Gastroesophageal sphincter (tissue), 4 donors: ENCODE data around the gene SEPTIN1. TPM values are rescaled to one million over a fixed set of nuclear protein-coding genes. Genes with fewer than 3 reads are reported as not detected.
"Not testable (repeated sequence)": the region's sequence is repeated elsewhere in the genome, so short reads cannot be mapped to it uniquely, and the experiment has no call there.

Source experiments
- ATAC-seq: fragments of 150-250 bp; one replicate; pipeline ENCODE4 v1.9.1; 2016; ENCODE audit warnings: mild to moderate bottlenecking, moderate library complexity
- H3K27ac ChIP-seq, 4 donors: fragments of 200-600 bp; sonication (generic) in 3 of 4; 1 replicate in 3 of 4; 2 replicates in 1 of 4; pipeline ENCODE4 v1.5.1; 2016 to 2019
- H3K27me3 ChIP-seq: fragments of 200-600 bp; sonication (generic); one replicate; pipeline ENCODE4 v1.5.1; 2019
- H3K36me3 ChIP-seq, 2 donors: fragments of 200-600 bp; sonication (generic); one replicate each; pipeline ENCODE4 v1.5.1; 2019; ENCODE audit warnings: control low read depth in 1 of 2
- H3K4me1 ChIP-seq, 3 donors: fragments of 200-600 bp; sonication (generic); 1 replicate in 2 of 3; 2 replicates in 1 of 3; pipeline ENCODE4 v1.5.1; 2016 to 2019; ENCODE audit warnings: control low read depth in 2 of 3
- H3K4me3 ChIP-seq, 2 donors: fragments of 200-600 bp; sonication (generic); one replicate each; pipeline ENCODE4 v1.5.1; 2019; ENCODE audit warnings: mild to moderate bottlenecking in 1 of 2, moderate library complexity in 1 of 2
- H3K9me3 ChIP-seq, 3 donors: fragments of 200-600 bp; sonication (generic); one replicate each; pipeline ENCODE4 v1.5.1; 2017 to 2019; ENCODE audit warnings: control low read depth in 2 of 3
- EP300 ChIP-seq: sonication (generic); formaldehyde crosslinking; IDR thresholded peaks from one replicate; pipeline ENCODE4 v1.6.1; 2017; ENCODE audit warnings: antibody characterized with exemption, mild to moderate bottlenecking
- POLR2A ChIP-seq, 2 donors: fragments of 450-650 bp; IDR thresholded peaks; one replicate each; pipeline ENCODE4 v1.6.1; 2017; ENCODE audit warnings: antibody characterized with exemption in 2 of 2, mild to moderate bottlenecking in 2 of 2, moderate library complexity in 1 of 2
- POLR2AphosphoS5 ChIP-seq: sonication (generic); formaldehyde crosslinking; IDR thresholded peaks from one replicate; pipeline ENCODE4 v1.6.1; 2017; ENCODE audit warnings: antibody characterized with exemption
- WGBS, 2 donors: methylation state at CpG; one replicate each; pipeline ENCODE4 v1.1.5; 2018; ENCODE audit warnings: low coverage in 1 of 2; 5-methylcytosine and 5-hydroxymethylcytosine counted together
- small RNA-seq, 4 donors: library from RNA; depleted of rRNA; stranded (forward); fragments of <200 nt; gene quantifications; one replicate each; pipeline ENCODE3, GENCODE V24; 2016
- total RNA-seq, 4 donors: library from RNA; depleted of rRNA; stranded (reverse); fragments of >200 nt; gene quantifications; one replicate each; pipeline ENCODE4 v1.1.0, GENCODE V29; 2016
- TF ChIP-seq, protein P1 (sequence below), 4 experiments: fragments of 200-600 bp in 2 of 4; fragments of 450-650 bp in 2 of 4; sonication (generic) in 1 of 4; IDR thresholded peaks; one replicate each; pipeline ENCODE4 v1.5.1; 2017 to 2019; ENCODE audit warnings: antibody characterized with exemption in 4 of 4, mild to moderate bottlenecking in 2 of 4, moderate library complexity in 2 of 4

The SEPTIN1 gene
- total RNA-seq, 4 donors from 2014 or later: 0.59 to 2.2 (median 1.2) TPM

DNA sequence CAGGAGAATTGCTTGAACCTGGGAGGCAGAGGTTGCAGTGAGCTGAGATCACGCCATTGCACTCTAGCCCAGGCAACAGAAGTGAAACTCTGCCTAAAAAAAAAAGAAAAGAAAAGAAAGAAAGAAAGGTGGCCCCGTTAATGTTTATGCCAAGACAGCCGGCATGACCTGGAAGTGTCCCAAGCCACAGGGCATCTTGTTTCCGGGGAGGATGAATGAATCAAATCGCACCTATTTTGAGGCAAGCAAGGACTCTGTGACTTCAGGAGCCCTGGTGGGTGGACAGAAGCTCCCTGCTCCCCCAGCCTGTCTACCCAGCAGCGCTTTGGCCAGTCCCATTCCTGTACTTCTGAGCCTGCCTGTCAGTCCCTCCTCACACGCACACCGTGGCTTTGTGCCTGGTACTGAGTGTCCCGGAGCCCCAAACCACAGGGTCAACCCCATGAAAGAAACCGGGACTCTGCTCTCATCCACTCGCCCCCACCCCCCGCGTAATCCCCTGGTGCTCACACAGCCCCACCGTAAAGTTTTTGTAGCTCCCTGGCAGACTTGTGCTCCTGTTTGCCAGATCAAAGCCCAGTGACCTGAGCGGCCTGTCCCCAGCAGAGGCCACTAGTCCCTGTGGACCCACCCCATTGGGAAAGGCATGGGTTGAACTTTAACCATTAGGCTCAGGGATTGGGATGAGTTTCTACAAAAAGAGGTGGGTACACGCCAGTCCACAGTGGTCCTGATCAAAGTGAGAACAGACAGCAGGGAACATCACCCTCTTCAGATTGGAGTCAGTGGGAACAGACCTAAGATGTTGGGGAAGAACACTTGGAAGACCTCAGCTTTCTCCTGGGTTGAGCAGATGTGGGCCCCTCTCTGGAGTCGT is 46.5 kb downstream of the SEPTIN1 start:
- Histone ChIP-seq H3K4me1 (peaks cover 0 to 9% (median 5%) of the 10 kb centered on the region in 3 donors), H3K4me3 (peak overlapping the region; percentile 68 to 77), H3K27ac (peak overlapping the region; percentile 91 to 97 (median 96)), H3K27me3 (no peaks in the 10 kb centered on the region), H3K9me3 (no peaks in the 10 kb centered on the region), H3K36me3 (no peaks in the 10 kb centered on the region)
- ATAC-seq: no peak
- 17 to 19% methylated on average over 6 of the region's 17 CpGs for WGBS, 2 donors
- TF ChIP-seq, protein P1, sequence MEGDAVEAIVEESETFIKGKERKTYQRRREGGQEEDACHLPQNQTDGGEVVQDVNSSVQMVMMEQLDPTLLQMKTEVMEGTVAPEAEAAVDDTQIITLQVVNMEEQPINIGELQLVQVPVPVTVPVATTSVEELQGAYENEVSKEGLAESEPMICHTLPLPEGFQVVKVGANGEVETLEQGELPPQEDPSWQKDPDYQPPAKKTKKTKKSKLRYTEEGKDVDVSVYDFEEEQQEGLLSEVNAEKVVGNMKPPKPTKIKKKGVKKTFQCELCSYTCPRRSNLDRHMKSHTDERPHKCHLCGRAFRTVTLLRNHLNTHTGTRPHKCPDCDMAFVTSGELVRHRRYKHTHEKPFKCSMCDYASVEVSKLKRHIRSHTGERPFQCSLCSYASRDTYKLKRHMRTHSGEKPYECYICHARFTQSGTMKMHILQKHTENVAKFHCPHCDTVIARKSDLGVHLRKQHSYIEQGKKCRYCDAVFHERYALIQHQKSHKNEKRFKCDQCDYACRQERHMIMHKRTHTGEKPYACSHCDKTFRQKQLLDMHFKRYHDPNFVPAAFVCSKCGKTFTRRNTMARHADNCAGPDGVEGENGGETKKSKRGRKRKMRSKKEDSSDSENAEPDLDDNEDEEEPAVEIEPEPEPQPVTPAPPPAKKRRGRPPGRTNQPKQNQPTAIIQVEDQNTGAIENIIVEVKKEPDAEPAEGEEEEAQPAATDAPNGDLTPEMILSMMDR (IDR thresholded peaks at IDR 0.05): no peak
- TF ChIP-seq POLR2A (IDR thresholded peaks at IDR 0.05) (no peak), EP300 (no peak), POLR2AphosphoS5 (no peak)

DNA sequence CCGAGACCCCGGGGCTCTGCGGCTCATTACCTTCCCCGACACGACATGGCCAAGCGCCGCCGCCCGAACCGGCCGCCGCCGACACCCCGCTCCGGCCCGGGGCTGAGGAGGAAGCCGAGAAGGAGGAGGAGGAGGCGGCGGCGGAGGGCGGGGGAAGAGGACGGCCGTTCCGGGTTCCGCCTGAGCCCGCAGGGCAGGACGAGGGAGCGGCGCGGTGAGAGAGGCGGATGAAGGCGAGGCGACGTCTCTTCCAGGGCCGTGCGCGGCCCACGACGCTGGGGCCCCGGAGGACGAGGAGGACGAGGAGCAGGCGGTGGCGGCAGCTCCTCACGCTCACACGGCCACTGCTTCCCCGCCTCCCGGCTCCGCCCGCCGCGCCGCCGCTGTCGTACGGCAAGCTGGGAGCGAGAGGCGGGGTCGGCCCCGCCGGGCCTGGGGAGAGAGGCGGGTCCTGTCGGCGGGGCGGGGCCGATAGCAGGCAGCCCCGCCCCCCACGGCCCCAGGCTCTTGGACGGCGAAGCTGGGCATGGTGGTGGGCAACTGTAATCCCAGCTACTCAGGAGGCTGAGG is 47.2 kb downstream of the SEPTIN1 start:
- H3K27me3 ChIP-seq, H3K36me3 ChIP-seq, H3K9me3 ChIP-seq: not testable (repeated sequence)
- peaks cover 0 to 16% (median 5%) of the 10 kb centered on the region in 3 donors for H3K4me1 ChIP-seq
- ATAC-seq: peak; percentile 93
- TF ChIP-seq POLR2A (IDR thresholded peaks at IDR 0.05): peak; percentile 67 to 86
- peak overlapping the region; percentile 91 to 97 (median 96) for H3K27ac ChIP-seq
- WGBS, 2 donors: 0% methylated on average over 11 of the region's 70 CpGs; no CpG with 5 or more reads in 1 of the 2 donors
- peak overlapping the region; percentile 68 to 77 for H3K4me3 ChIP-seq

DNA sequence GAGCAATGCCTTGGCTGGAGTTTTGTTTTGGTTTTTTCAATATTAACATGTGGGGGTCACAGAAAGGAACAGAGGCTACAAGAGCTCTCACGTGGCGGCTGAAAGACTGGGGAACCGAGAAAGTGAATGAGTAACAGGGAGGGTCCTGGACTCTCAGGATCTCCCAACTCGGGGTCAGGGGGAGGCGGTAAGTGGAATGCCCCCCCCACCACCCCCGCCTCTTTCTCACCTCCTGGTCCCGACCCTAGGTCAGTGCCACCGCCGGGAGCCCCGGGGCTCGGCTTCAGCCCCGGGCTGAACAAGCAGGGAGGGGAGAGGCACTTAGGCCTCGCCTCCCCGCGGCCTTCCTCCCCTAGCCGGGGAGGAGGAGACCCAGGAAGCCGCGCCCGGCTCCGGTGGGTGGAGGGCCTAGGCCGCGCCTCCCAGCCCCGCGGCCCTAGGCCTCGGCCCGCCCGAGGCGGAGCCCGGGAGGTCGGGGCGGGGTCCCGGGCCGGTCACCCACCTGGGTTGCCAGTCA is 47.8 kb downstream of the SEPTIN1 start:
- no CpG with 5 or more reads among the region's 33 CpGs for WGBS, 2 donors
- not testable (repeated sequence) for H3K9me3 ChIP-seq, H3K36me3 ChIP-seq, H3K27me3 ChIP-seq
- peak; percentile 98 for ATAC-seq
- peaks cover 0 to 20% (median 5%) of the 10 kb centered on the region in 3 donors for H3K4me1 ChIP-seq
- H3K27ac ChIP-seq: peak overlapping the region; percentile 91 to 97 (median 96)
- peak overlapping the region; percentile 68 to 77 for H3K4me3 ChIP-seq

Small RNAs within 50 kb of the gene (small RNA-seq; reads per million reads assigned to genes)
- 0 reads per million in 4 donors for gene RF00406

Other genes with a start within 250 kb of the SEPTIN1 start
- gene CORO1A, start 199.0 kb downstream of the SEPTIN1 start, total RNA-seq: 10 to 100 TPM in 3 of 4 donors, 1 to 10 TPM in 1; 8.6 to 32.0 (median 13.1) TPM
- gene BOLA2B, start 188.9 kb downstream of the SEPTIN1 start, total RNA-seq: 10 to 100 TPM; 72.7 to 98.8 (median 88.4) TPM
- gene SLX1A, start 188.7 kb downstream of the SEPTIN1 start, total RNA-seq: 10 to 100 TPM in 2 of 4 donors, 1 to 10 TPM in 2; 7.8 to 21.2 (median 13.5) TPM
- 10 to 100 TPM in 1 of 4 donors, 1 to 10 TPM in 2, not detected in 1; 5.1 to 10.4 (median 8.8) TPM for gene SULT1A3, start 183.3 kb downstream of the SEPTIN1 start, total RNA-seq
- 1 to 10 TPM in 2 of 4 donors, under 1 TPM in 2; 0.32 to 7.0 (median 2.5) TPM for gene NPIPB13, start 134.1 kb downstream of the SEPTIN1 start, total RNA-seq
- 10 to 100 TPM; 43.1 to 68.1 (median 54.3) TPM for gene CD2BP2, start 27.3 kb downstream of the SEPTIN1 start, total RNA-seq
- gene TBC1D10B, start 12.1 kb downstream of the SEPTIN1 start, total RNA-seq: 10 to 100 TPM; 17.1 to 40.9 (median 20.4) TPM
- gene MYL11, start 7.8 kb downstream of the SEPTIN1 start, total RNA-seq: not detected
- gene ZNF48, start 12.9 kb upstream of the SEPTIN1 start, total RNA-seq: 10 to 100 TPM in 3 of 4 donors, 1 to 10 TPM in 1; 7.9 to 17.5 (median 12.2) TPM
- 10 to 100 TPM; 17.6 to 29.3 (median 19.5) TPM for gene ZNF771, start 25.0 kb upstream of the SEPTIN1 start, total RNA-seq
- 10 to 100 TPM; 10.9 to 17.4 (median 13.8) TPM for gene DCTPP1, start 47.5 kb upstream of the SEPTIN1 start, total RNA-seq
- 10 to 100 TPM; 21.6 to 36.1 (median 25.2) TPM for gene SEPHS2, start 63.3 kb upstream of the SEPTIN1 start, total RNA-seq
- gene ITGAL, start 90.2 kb upstream of the SEPTIN1 start, total RNA-seq: 1 to 10 TPM in 2 of 4 donors, under 1 TPM in 2; 0.30 to 4.2 (median 0.97) TPM
- 10 to 100 TPM; 41.3 to 87.8 (median 50.9) TPM for gene ZNF768, start 144.0 kb upstream of the SEPTIN1 start, total RNA-seq
- gene ZNF747, start 152.3 kb upstream of the SEPTIN1 start, total RNA-seq: 10 to 100 TPM; 15.3 to 31.6 (median 19.3) TPM
- gene ZNF764, start 175.8 kb upstream of the SEPTIN1 start, total RNA-seq: 10 to 100 TPM in 2 of 4 donors, 1 to 10 TPM in 2; 6.3 to 13.1 (median 9.3) TPM
- gene ZNF688, start 189.2 kb upstream of the SEPTIN1 start, total RNA-seq: 10 to 100 TPM; 15.9 to 22.1 (median 20.8) TPM
- 10 to 100 TPM in 3 of 4 donors, 1 to 10 TPM in 1; 6.9 to 17.0 (median 12.2) TPM for gene ZNF785, start 203.1 kb upstream of the SEPTIN1 start, total RNA-seq
- 10 to 100 TPM in 2 of 4 donors, 1 to 10 TPM in 2; 9.7 to 13.1 (median 11.4) TPM for gene ZNF689, start 227.8 kb upstream of the SEPTIN1 start, total RNA-seq